ENCODE measurements around the gene ZNF566. TPM values are rescaled to one million over a fixed set of nuclear protein-coding genes. Genes with fewer than 3 reads are reported as not detected.

ZNF566 gene
- total and polyA plus RNA-seq, 8 donors, result 1.8 to 58.2 (median 5.1) TPM

GRCh38 chr19:36460046-36460445 lies 29.3 kb downstream of the ZNF566 start:
- no peak overlapping the region for H3K4me3 ChIP-seq
- no peak overlapping the region for H3K27ac ChIP-seq
- no peaks in the 10 kb centered on the region for H3K27me3 ChIP-seq
- no peak for DNase-seq
- TF ChIP-seq EP300 (IDR thresholded peaks at IDR 0.05) (no peak), POLR2A (IDR thresholded peaks at IDR 0.05) (no peak), POLR2AphosphoS5 (IDR thresholded peaks at IDR 0.05) (no peak), CTCF (IDR thresholded peaks at IDR 0.05) (no peak)
- WGBS, 5 donors, result 91 to 99% (median 95%) methylated on average over 1 of the region's 1 CpG
- H3K36me3 ChIP-seq, result peaks cover 11 to 97% (median 46%) of the 10 kb centered on the region in 4 donors
- H3K9me3 ChIP-seq, result peaks cover 15 to 93% (median 64%) of the 10 kb centered on the region in 4 donors
- H3K4me1 ChIP-seq, result no peaks in the 10 kb centered on the region
- intact Hi-C loops (cut with DNase I; ENCODE audit: low total_unique reads), result no loop called here

DNA sequence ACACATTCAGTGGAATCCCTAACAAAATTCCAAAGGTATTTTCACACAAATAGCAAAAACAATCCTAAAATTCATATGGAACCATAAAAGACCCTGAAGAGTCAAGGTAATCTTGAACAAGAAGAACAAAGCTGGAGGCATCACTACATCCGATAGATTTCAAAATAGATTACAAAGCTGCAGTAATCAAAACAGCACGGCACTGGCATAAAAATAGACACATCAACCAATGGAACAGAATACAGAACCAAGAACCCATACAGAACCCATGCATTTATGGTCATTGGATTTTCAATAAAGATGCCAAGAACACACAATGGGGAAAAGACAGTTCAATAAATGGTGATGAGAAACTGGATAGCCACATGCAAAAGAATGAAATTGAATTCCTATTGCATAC lies 32.5 kb downstream of the ZNF566 start:
- Histone ChIP-seq H3K4me3 (no peak overlapping the region), H3K36me3 (peaks cover 36 to 98% (median 60%) of the 10 kb centered on the region in 4 donors), H3K4me1 (no peaks in the 10 kb centered on the region), H3K27ac (no peak overlapping the region), H3K9me3 (peaks cover 31 to 96% (median 74%) of the 10 kb centered on the region in 4 donors), H3K27me3 (no peaks in the 10 kb centered on the region)
- intact Hi-C loops (cut with DNase I; ENCODE audit: low total_unique reads), result no loop called here
- 94 to 99% (median 96%) methylated on average over 2 of the region's 2 CpGs for WGBS, 5 donors
- no peak for DNase-seq
- TF ChIP-seq POLR2A (IDR thresholded peaks at IDR 0.05) (no peak), POLR2AphosphoS5 (IDR thresholded peaks at IDR 0.05) (no peak), EP300 (IDR thresholded peaks at IDR 0.05) (no peak), CTCF (IDR thresholded peaks at IDR 0.05) (no peak)

DNA sequence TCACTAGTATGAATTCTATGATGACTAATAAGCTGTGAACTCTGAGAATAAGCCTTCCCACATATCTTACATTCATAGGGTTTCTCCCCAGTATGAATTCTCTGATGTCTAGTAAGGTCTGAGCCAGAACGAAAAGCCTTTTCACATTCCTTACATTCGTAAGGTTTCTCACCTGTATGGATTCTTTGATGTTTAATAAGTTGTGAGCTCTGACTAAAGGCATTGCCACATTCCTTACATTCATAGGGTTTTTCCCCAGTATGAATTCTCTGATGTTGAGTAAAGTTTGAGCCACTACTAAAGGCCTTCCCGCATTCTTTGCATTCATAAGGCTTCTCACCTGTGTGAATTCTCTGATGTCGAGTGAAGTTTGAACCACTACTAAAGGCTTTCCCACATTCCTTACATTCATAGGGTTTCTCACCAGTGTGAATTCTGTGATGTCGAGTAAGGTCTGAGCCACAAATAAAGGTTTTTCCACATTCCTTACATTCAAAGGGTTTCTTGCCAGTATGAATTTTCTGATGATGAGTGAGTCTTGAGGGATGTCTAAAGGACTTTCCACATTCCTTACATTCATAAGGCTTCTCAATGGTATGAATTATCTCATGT lies 40.2 kb downstream of the ZNF566 start:
- H3K36me3 ChIP-seq, result peaks cover 54 to 91% (median 78%) of the 10 kb centered on the region in 4 donors
- peak overlapping the region in 1 of 4 donors; percentile 5 for H3K4me3 ChIP-seq
- H3K4me1 ChIP-seq, result no peaks in the 10 kb centered on the region
- H3K9me3 ChIP-seq, result peaks cover 75 to 100% (median 96%) of the 10 kb centered on the region in 4 donors
- TF ChIP-seq POLR2AphosphoS5 (IDR thresholded peaks at IDR 0.05), result no peak
- no peak for TF ChIP-seq POLR2A (IDR thresholded peaks at IDR 0.05)
- no peak for TF ChIP-seq EP300 (IDR thresholded peaks at IDR 0.05)
- TF ChIP-seq CTCF (IDR thresholded peaks at IDR 0.05), result no peak
- H3K27ac ChIP-seq, result no peak overlapping the region
- H3K27me3 ChIP-seq, result no peaks in the 10 kb centered on the region
- WGBS, 5 donors, result 97 to 99% (median 98%) methylated on average over 5 of the region's 5 CpGs
- no peak for DNase-seq
- intact Hi-C loops (cut with DNase I; ENCODE audit: low total_unique reads), result no loop called here

DNA sequence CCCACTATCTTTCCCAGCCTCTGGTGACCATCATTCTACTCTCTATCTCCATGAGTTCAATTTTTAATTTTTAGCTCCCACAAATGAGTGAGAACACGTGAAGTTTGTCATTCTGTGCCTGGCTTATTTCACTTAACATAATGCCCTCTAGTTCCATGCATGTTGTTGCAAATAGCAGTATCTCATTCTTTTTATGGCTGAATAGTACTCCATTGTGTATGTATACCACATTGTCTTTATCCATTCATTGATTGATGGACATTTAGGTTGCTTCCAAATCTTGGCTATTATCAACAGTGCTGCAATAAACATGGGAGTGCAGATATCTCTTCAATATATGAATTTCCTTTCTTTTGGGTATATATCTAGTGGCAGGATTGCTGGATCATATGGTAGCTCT lies 48.0 kb downstream of the ZNF566 start:
- Histone ChIP-seq H3K9me3 (peaks cover 39 to 100% (median 82%) of the 10 kb centered on the region in 4 donors), H3K27ac (no peak overlapping the region)

More for the DNA sequence above, 48.0 kb downstream of the ZNF566 start:
- intact Hi-C loops (cut with DNase I; ENCODE audit: low total_unique reads), result no loop called here
- Histone ChIP-seq H3K36me3 (peaks cover 2 to 12% (median 5%) of the 10 kb centered on the region in 4 donors), H3K4me1 (no peaks in the 10 kb centered on the region), H3K27me3 (no peaks in the 10 kb centered on the region), H3K4me3 (no peak overlapping the region)
- no peak for TF ChIP-seq EP300 (IDR thresholded peaks at IDR 0.05)
- no peak for TF ChIP-seq CTCF (IDR thresholded peaks at IDR 0.05)
- TF ChIP-seq POLR2A (IDR thresholded peaks at IDR 0.05), result no peak
- DNase-seq, result no peak
- 70 to 85% (median 77%) methylated on average over 1 of the region's 1 CpG for WGBS, 5 donors
